Fibroblast of skin of right biceps (primary cell): Measurements from ENCODE around the gene TBC1D12.
A peak's percentile ranks its signal among the peaks of the same experiment; 100 is the strongest.

Experiments used
- DNase-seq: peaks from one replicate; pipeline ENCODE4 v3.0.0-alpha.2; 2013

Gene TBC1D12

GRCh38 chr10:94409021-94409657 is 6.8 kb downstream of the TBC1D12 start:
- peak; percentile 9 for DNase-seq

- no peak for DNase-seq
Measured at GRCh38 chr10:94411304-94411703, 9.0 kb downstream of the TBC1D12 start.

- peak; percentile 61 for DNase-seq
Measured at GRCh38 chr10:94412449-94412848, 10.1 kb downstream of the TBC1D12 start.

GRCh38 chr10:94413361-94413760 is 11.0 kb downstream of the TBC1D12 start:
- no peak for DNase-seq

- no peak for DNase-seq
Measured at GRCh38 chr10:94416896-94417295, 14.6 kb downstream of the TBC1D12 start.

GRCh38 chr10:94417321-94417720 is 15.0 kb downstream of the TBC1D12 start:
- DNase-seq, result no peak

GRCh38 chr10:94420516-94420915 is 18.2 kb downstream of the TBC1D12 start:
- no peak for DNase-seq

GRCh38 chr10:94420998-94421528 is 18.7 kb downstream of the TBC1D12 start:
- no peak for DNase-seq

GRCh38 chr10:94423627-94424026 is 21.3 kb downstream of the TBC1D12 start:
- peak; percentile 57 for DNase-seq

- no peak for DNase-seq
Measured at GRCh38 chr10:94424714-94425337, 22.5 kb downstream of the TBC1D12 start.

- DNase-seq, result no peak
Measured at GRCh38 chr10:94425942-94426341, 23.6 kb downstream of the TBC1D12 start.

- no peak for DNase-seq
Measured at GRCh38 chr10:94427166-94427565, 24.8 kb downstream of the TBC1D12 start.

GRCh38 chr10:94428766-94429707 is 26.7 kb downstream of the TBC1D12 start:
- DNase-seq, result peak; percentile 80

- DNase-seq, result no peak
Measured at GRCh38 chr10:94430701-94431100, 28.4 kb downstream of the TBC1D12 start.

- no peak for DNase-seq
Measured at GRCh38 chr10:94432443-94432842, 30.1 kb downstream of the TBC1D12 start.

GRCh38 chr10:94439275-94439861 is 37.0 kb downstream of the TBC1D12 start:
- no peak for DNase-seq

GRCh38 chr10:94440096-94440495 is 37.8 kb downstream of the TBC1D12 start:
- DNase-seq, result no peak

- DNase-seq, result no peak
Measured at GRCh38 chr10:94443047-94443446, 40.7 kb downstream of the TBC1D12 start.

- DNase-seq, result no peak
Measured at GRCh38 chr10:94443549-94443948, 41.2 kb downstream of the TBC1D12 start.

- no peak for DNase-seq
Measured at GRCh38 chr10:94450782-94451181, 48.4 kb downstream of the TBC1D12 start.

GRCh38 chr10:94451883-94452519 is 49.7 kb downstream of the TBC1D12 start:
- no peak for DNase-seq

GRCh38 chr10:94456942-94457341 is 54.6 kb downstream of the TBC1D12 start:
- no peak for DNase-seq

GRCh38 chr10:94459385-94459784 is 57.0 kb downstream of the TBC1D12 start:
- no peak for DNase-seq
